Measurements from ENCODE around the gene FBXO38. TPM values are rescaled to one million over a fixed set of nuclear protein-coding genes. Genes with fewer than 3 reads are reported as not detected.

The FBXO38 gene
- total RNA-seq, 1 donor from 2014 or later = 86.8 TPM

DNA sequence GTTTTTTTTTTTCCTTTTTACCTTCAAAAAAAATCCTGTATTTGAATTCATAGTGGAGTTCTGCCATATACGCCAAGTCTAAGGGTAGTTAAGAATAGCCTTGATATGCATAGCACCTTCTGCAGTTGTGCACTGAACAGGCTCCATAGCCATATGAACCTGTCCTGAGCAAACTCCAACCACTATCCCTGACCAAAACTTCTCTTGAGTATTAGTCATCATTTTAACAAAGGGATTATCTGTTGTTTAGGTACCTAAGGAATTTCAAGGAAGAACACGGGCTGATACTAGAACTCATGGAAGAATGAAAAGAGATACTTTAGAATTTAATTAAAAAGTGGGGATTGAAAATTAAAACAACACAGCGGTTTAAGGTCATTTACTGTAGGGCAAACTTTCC, 1.9 kb upstream of the FBXO38 start:
- DNase-seq (ENCODE audit: low spot score in 2 of 2) (no peak), FAIRE-seq (no peak)

DNA sequence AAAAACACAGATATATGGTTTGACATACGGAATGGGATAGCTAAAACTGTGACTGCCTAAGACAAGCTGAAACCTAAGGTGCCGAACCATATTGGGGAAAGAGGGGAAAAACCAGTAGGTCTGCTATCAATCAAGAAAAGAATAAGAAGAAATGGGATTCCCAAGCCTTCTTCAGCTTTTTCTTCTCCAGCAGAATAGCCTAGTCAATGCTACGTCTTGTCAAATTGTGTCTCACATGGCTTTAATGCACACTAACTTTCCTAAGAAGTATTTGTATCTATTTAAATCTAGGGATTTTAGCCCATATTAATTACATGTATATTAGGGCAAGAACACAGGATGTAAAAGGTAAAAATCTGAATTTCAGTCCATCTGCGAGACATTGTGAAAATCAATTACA, 797 bp upstream of the FBXO38 start:
- FAIRE-seq (no peak), DNase-seq (ENCODE audit: low spot score in 2 of 2) (no peak)

DNA sequence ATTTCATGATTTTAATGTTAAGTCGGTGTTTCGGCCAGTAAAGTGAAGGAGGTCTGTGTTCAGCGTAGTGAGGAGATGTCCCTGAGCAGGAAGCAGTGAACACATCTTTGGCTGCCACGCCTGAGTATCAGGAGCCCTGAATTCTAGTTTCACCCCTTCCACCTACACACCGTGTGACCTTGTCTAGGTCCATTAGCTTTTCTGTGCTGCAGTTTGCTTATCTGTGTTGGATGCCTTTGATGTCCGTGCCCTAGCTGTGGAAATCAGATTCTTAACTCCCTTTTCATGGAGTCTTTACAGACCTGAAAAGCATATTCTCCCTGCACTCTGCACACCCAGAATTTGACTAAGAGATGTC, 601 bp downstream of the FBXO38 start:
- DNase-seq (ENCODE audit: low spot score in 2 of 2) = no peak
- FAIRE-seq = no peak

DNA sequence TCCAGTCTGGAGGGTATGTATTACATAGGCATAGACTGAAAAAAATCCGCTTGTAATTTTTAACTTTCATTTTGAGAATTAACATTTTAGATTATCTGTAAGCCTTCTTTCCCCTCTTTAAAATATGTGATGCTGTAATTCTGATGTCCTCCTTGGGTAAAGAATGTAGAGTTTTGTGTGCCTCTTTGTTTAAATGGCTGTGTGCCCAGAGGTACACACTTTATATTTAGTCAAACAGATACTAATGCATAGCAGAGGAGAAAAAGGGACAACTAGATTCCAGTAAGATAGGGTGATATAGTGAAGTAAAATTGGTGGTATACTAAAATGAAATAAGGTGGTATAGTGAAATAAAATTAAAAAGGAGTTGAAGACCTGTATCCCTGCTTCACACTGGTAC, 1.3 kb downstream of the FBXO38 start:
- no peak for FAIRE-seq
- no peak for DNase-seq (ENCODE audit: low spot score in 2 of 2)

DNA sequence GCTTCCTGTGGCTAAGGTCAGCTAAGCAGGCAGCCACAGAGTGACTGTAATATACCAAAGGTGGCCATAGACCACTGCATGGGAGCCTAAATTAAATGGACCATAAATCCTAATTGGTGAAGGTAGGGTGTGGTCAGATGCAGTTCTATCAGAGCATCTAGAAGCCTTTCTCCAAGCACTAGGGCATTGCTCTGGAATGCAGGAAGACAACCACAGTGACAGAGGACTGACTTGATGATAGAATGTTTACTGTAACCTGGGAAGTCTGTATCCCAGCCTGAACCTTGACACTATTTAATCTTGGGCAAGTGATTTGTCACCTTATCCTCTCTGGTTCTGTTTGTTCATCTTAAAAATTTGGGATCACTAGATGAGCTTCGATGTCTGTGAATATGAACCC, 2.3 kb downstream of the FBXO38 start:
- DNase-seq (ENCODE audit: low spot score in 2 of 2) (no peak), FAIRE-seq (no peak)

DNA sequence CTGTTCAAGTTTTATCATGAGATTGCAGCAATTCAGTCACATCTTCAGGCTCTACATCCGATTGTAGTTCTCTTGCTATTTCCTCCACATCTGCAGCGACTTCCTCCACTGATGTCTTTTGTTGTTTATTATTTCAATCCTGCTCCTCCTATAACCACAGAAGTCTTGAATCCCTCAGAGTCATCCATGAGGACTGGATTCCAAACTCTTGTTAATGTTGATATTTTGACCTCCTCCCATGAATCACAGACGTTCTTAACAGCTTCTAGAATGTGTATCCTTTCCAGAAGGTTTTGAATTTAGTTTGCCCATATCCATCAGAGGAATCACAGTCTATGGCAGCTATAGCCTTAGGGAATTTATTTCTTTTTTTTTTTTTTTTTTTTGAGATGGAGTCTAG, 3.6 kb downstream of the FBXO38 start:
- FAIRE-seq = no peak
- DNase-seq (ENCODE audit: low spot score in 2 of 2) = no peak

DNA sequence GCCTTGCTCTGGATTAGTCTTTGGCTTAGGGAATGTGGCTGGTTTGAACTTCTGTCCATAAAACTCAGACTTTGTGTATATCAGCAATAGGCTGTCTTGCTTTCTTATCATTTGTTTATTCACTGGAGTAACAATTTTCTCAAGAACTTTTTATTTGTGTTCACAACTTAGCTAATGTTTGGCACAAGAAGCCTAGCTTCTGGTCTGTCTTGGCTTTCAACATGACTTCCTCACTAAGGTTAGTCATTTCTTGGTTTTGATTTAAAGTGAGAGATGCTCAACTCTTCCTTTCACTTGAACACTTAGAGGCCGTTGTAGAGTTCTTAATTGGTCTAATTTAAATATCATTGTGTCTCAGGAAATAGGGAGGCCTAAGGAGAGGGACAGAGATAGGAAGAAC, 4.9 kb downstream of the FBXO38 start:
- FAIRE-seq = no peak
- no peak for DNase-seq (ENCODE audit: low spot score in 2 of 2)

DNA sequence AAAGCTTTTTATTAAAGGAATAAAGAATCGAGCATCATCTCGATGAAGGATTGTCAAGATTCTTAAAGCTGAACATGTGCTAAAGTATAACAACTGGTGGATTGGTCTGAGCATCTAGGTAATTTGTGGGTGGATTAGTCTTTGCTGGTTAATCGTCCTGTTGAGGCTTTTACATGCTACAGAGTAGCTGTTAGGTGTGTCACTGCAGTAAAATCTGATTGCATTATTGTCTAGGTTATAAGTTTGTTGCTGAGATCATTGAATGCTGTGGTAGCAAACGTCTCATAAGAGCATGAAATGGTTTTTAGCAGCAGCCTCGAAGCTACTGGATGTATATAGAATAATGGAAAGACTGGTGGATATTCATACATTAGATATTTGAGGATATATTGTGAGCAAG, 7.2 kb downstream of the FBXO38 start:
- DNase-seq (ENCODE audit: low spot score in 2 of 2) (no peak), FAIRE-seq (no peak)

DNA sequence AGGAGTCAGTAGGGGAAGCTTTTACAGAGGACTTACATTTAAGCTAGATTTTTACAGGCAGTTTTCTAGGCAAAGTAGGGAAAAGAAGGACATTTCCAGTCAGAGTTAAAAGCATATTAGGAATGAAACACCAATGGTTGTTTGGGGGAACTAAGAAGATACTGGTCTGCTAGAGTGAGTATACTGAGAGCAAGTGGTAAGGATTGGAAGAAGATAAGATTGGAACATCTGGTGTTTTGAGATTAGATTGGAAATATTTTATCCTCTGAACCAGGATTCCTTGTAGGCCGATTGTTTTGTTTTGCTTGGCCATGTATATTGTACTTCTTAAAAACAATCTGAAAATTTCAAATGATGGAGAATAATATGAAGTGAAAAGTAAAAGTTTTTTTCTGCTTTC, 7.7 kb downstream of the FBXO38 start:
- DNase-seq (ENCODE audit: low spot score in 2 of 2) = no peak
- FAIRE-seq = no peak

DNA sequence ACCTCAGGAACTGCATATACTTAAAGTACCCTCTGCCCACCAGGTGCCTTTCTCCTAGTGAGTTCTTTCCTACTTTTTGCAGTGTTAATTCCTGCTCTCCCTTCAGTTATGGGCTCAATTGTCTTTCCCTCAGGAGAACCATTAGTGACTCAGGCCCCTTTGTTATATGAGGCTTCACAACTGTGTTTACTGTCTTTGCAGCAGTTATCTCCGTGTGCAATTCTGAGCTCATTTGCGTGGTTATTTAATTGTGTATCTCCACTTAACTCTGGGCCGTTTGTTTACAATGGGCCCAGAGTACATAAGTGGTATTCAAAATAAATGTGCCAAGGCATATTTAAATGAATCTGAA, 9.6 kb downstream of the FBXO38 start:
- no peak for FAIRE-seq

DNA sequence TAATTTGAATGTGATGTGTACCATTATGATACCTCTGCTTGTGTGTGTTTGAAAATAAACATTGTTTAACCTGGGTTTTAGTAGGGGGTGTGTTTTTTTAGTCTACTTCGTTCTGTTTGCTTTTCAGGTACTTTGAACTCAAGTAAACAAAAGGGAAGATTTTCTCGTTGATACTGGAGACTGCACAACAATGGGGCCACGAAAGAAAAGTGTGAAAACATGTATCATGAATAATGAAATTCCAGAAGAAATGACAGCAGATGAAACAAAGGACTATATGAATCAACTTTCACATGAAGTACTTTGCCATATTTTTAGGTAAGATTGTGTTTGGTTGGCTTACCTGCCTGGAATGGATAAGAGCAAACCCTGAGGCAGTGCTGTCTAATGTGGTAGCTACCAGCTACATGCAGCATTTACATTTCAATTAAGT, 10.8 kb downstream of the FBXO38 start:
- no peak for DNase-seq (ENCODE audit: low spot score in 2 of 2)
- FAIRE-seq = no peak

More for the DNA sequence above, 9.6 kb downstream of the FBXO38 start:
- no peak for DNase-seq (ENCODE audit: low spot score in 2 of 2)

DNA sequence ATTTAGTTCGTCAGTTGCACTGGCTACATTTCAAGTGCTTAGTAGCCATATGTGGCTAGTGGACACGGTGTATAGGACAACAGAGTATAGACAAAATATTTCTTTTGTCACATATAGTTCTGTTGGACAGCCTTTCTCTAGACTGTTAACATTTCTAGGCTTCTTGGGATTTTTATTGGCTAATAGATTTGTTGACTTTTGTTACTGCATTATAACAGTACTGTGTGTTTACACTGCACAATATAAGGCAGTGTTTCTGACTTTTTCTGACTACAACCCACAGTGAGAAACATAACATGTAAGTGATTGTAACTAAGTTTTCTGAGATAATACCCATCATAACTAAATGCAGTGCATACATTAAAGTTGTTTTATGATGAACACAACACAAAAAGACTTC, 11.3 kb downstream of the FBXO38 start:
- FAIRE-seq (no peak), DNase-seq (ENCODE audit: low spot score in 2 of 2) (no peak)

DNA sequence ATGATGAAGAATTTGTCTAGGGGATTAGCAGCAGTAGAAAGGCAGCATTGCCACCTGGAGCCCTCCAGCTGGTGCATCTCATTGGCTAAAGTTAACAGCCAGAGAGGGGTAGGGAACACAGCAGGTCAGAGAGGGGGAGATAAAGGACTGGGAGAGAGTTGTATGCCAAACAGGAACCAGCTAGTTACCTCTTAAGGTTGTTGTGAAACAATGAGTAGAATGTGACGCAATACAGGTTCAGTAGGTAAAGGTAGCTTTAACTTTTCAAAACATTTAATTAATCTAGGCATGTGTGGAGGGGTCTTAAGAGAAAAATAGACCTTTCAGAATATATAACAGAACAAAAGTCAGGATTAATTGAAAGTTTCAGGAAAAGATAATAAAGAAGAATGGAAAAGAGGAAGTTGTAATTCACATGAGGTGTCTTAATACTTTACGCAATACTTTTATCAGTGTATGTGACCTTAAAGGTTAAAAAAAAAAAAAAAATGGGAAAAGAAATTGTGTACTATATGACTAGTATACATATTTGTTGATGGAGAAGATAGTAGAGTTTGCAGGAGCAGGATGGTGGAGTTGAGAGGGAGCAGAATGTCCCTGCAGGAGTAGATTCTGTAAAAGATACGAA, 14.3 kb downstream of the FBXO38 start:
- DNase-seq (ENCODE audit: low spot score in 2 of 2) = no peak
- FAIRE-seq = no peak

DNA sequence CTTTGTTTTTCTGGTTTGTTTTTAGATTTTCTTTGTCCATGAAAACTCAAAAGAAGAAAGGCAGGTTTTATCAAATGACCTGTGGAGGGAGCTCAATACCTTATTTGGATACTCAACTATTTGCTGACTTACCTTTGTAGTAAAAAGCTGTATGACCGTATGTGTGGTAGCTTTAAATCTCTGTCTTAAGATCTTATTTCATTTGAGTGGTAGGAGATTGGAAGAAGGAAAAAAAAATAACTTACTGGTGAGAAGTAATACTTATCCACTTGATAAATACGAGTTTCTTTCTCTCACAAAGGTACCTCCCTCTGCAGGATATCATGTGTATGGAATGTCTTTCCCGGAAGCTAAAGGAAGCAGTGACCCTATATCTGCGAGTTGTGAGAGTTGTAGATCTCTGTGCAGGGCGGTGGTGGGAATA, 15.0 kb downstream of the FBXO38 start:
- no peak for FAIRE-seq
- DNase-seq (ENCODE audit: low spot score in 2 of 2) = no peak

DNA sequence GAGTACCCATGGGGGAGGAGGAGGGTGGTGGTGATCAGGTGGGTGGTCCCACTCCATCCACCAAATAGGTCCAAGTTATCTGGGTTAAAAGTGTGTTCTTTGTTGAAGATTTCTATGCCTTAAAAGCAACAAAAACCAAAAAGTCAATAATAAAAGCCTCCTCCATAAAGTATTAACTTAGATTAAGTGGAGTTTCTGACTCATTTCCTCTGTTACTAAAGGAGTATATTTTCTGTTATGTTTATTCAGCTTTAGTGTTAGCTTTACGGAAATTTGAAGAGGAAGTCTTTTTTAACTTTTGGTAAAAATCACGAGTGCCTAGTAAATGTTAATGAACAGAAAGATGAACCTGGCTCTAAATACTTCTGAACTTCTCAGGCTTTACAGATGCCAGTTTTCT, 17.8 kb downstream of the FBXO38 start:
- no peak for DNase-seq (ENCODE audit: low spot score in 2 of 2)

DNA sequence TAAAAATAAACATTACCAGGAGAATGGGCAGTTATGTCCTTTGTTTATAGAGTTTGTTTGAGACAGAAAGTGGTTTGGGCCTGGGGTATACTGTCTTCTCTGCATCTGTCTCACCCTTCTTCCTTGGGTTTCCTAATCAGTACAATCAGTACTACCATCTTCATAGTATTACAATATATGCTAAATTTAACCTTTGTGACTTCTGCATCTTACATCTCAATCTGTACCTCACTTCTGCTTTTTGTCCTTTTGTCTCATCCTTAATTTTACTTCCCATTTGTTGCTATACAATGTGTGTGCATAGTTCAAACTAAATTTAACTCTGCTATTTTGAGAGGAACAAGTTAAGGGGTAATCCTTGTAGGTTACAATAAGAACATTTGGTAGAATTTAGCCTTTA, 19.6 kb downstream of the FBXO38 start:
- FAIRE-seq = no peak

More for the DNA sequence above, 17.8 kb downstream of the FBXO38 start:
- no peak for FAIRE-seq

DNA sequence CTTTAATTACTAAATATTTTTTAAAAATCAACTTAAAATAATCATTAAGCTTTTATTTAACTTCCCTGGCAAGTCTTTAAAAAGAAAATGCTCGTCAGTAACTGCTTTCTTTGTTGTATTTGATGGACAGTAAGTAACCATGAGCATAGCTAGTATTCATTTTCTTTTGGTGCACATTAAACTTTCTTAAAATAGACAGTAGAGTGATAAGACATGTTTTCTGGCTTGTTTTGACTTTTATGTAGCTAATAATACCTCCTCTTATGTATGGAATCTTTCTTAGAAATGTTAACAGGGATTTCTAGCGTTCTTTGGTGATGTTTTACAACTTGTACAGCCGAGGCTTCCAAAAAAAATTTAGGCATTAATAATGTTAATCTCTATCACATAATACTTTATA, 22.6 kb downstream of the FBXO38 start:
- DNase-seq (ENCODE audit: low spot score in 2 of 2) (no peak), FAIRE-seq (no peak)

More for the DNA sequence above, 19.6 kb downstream of the FBXO38 start:
- DNase-seq (ENCODE audit: low spot score in 2 of 2) = no peak

DNA sequence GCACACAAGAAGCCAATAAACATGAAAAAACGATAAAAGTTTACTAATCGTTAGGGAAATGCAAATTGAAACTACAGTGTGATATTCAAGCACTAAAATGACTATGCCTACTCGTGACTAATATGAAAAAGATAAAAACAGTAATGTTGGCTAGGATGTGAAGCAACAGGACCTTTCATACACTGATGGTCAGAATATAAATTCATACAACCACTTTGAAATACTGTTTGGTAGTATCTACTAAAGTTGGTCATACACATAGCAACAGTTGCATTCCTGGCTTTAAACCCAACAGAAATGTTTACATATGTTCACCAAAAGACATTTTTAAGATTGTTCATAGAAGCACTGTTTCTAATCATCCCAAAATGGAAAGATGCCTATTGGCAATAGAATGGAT, 24.3 kb downstream of the FBXO38 start:
- DNase-seq (ENCODE audit: low spot score in 2 of 2) = no peak
- FAIRE-seq = no peak

DNA sequence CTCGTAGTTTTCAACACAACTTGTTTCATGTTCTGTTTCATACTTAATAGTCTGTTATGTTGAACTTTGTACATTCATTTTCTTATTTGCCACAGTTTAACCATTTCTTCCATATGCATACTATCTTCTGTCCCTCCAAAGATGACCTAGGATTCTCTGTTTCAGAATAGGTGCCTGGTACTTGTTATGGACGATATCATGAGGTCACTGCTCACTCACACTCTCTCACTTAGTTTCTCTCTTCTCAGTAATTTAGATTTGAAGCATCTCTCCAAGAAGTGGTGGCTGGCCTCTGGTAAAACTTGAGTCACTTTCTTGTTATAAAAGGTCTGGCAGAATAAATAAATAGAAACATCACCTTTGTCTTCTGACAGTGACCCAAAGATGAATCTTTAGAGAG, 28.4 kb downstream of the FBXO38 start:
- FAIRE-seq (no peak), DNase-seq (ENCODE audit: low spot score in 2 of 2) (no peak)

DNA sequence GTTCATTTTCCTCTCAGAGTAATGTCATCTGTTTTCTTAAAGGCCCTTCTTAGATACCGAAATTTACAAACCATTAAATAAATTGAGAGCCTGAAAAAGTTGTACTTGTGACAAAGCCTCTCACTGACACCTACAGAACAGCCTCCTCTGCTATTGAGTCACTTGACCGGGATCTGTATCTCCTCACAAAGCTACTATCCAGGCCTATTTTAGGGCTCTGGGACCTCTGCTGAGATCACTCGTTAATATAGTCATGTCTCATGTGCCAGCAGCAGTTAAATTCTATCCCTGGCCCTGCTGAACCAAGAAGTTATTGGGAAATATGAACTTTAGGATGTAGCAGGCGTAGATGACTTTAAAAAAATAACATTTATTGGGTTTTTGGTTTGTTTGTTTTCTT, 31.1 kb downstream of the FBXO38 start:
- DNase-seq (ENCODE audit: low spot score in 2 of 2) (no peak), FAIRE-seq (no peak)

DNA sequence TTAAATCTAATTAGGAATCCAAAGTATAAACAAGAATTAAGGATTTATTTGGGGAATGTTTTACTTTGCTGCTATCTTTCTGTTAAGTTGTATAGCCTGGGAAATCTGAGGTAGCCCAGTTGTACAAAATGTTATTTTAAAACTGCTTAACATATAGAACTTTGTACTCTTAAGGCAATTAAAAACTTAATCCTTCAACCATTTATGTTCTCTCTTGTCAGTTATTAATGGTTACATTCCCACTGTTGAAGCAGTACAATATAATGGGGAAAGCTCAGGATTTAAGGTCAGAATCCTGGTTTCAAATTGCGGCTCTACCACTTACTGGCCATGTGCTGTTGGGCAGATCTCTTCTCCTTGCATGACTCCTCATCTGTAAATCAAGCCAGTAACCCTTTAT, 32.7 kb downstream of the FBXO38 start:
- DNase-seq (ENCODE audit: low spot score in 2 of 2) (no peak), FAIRE-seq (no peak)

DNA sequence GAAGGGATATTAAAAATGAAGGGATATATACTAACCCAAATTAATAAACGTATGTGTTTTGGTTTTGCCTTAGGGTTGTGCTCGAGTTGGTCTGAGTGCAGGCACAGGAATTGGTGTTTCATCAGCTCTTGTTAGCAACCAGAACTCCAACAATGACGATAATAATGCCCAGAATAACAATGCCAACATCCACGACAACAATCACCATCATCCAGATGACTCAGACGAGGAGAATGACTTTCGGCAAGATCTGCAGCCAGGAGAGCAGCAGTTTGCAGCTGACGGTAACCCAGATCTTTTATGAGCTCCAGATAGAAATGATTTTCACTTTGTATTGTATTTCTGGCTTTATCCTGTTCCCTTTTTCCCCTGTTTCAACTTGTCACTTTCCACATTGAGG, 33.2 kb downstream of the FBXO38 start:
- FAIRE-seq (no peak), DNase-seq (ENCODE audit: low spot score in 2 of 2) (no peak)

DNA sequence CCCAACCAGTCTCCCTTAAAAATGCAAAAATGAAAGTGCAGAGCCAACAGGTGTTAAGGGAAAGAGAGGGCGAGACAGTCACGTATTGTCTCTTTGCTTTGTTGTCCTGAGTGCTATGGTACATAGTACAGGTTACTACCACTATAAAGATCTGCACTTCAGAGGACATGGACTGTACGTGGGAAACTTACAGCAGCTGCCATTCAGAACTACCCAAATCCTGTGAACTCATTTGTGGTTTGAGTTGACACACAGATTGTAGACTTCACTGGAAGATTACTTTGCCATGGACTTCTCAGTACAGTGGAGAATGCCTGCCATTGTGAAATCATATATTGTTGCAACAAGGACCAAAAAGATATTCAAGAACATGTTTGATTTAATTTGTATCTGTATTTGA, 34.8 kb downstream of the FBXO38 start:
- no peak for FAIRE-seq
- no peak for DNase-seq (ENCODE audit: low spot score in 2 of 2)

Data from frontal cortex (tissue), 4 donors.